Endometrium (tissue), 2 donors: Measurements from ENCODE around the gene PRICKLE2.

Source experiments
- FAIRE-seq: peaks from 2 replicates; lab custom pipeline; 2012; peaks lifted over from hg19 to GRCh38; lab: Jason Lieb, UNC
- donor health status: control.
- donor health status: control.

Gene PRICKLE2

DNA sequence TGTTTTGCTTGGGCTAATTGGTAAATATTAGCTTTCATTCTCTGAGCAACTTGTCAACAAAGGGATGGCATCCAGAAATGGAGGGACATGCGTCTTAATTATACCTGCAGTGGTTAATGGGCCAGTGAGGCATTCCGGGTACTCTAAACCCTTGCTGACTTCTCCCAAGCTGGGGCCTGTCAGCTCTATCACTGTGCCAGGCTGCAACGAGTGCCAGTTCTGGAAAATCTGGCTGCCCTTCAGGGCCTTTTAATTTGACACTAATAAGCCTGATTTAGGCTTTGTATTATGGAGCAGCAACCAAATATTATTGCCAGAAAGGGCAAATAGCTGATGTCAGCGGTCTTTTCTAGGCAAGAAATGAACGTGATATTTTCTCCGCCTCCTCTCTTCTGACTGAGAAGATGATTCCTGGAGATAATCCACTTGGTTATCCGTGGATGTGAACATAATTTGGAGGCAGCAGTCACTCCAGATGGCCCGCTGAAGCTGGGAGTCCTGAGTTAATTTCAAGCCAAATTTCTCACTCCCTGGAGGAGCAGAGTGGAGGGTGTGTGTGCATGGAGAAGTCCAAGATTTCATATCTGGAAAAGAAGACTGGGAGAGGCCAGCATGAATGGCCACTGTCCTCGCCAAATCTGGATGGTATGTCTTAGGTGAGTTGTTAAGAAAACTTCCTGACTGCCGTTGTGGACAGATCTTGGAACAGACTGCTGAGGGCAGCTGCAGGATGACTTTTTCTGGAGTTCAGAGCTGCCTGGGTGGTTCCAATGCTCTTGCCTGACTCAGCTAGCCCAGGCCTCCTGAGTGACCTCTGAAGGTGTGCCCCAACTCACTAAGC lies 157.5 kb downstream of the PRICKLE2 start:
- FAIRE-seq, result no peak

- no peak for FAIRE-seq
These were observed 160.5 kb downstream of the PRICKLE2 start for GRCh38 chr3:64064804-64065203.

DNA sequence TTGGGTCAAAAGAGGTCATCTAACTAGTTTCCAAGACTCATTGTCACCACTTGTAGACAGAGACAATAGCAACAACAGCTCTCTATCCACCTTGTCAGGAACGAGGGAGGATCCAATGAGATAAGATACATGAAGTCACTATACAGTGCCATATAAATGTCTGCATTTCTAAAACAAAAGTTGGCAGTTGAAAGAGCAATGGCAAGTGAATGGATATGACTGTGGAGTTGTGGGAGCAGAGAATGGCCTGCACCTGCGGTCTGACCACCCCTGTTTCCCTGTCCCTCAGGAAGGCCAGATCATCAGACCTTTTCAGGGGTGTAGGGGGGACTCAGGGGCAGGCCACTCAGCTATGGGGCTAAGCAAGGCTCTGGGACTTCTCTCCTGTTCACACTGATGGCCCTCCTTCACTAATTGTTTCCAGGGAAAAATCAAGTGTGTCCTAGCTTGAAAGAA lies 161.3 kb downstream of the PRICKLE2 start:
- FAIRE-seq, result no peak

- no peak for FAIRE-seq
These were observed 161.9 kb downstream of the PRICKLE2 start for GRCh38 chr3:64063207-64063982.

DNA sequence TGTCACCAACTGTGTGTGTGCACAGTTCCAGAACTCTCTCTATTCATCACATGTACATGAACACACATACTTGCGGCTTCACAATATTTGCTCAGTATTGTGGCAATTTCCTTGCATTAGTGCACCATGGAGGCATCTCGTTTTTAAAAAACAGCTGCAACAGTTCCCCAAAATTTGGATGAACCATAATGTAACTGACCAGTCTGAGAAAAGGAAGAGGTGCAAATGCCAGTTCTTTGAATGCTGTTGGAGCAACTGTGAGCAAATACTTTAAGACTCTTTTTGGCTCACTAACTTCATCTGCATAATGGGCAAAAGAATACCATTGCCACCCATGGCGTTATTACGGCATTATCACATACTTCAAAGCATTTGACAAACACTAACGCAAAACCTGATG lies 163.6 kb downstream of the PRICKLE2 start:
- FAIRE-seq, result no peak

GRCh38 chr3:64059484-64060175 lies 165.6 kb downstream of the PRICKLE2 start:
- FAIRE-seq, result no peak

DNA sequence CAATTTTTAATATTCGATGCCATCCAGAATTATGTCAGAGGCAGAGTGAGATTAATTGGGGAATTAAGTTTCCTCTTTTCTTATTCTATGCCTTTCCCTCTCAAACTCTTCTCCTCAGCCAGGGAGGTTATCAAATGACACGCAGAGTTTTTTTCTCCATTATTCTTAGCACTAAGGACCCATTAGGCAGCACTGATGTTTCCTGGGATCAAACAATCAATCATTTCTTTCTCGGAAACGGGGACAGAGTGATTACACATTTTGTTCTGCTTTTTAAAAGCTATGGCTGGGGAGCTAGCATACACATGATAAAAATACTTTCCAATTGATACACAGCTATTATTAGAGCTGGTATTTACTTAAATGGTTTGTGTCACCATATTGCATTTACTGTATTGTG lies 166.7 kb downstream of the PRICKLE2 start:
- no peak for FAIRE-seq

DNA sequence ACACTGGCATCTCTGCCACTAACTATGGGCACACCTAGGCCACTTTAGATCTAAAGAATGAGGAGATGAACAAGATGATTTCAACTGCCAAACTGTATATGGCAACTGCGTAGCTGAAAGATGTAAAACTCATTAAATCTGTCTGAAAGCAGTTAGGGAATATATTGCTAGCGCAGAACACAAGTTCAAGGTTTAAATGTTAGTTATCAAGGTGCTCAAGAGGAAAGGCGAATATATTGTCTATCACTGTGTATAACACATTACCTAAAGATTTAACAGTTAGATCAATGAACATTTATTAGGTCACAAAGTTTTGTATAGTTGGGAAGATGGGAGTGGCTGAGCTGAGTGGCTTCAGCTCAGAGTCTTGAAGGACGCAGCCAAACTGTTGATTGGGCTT lies 168.0 kb downstream of the PRICKLE2 start:
- no peak for FAIRE-seq

DNA sequence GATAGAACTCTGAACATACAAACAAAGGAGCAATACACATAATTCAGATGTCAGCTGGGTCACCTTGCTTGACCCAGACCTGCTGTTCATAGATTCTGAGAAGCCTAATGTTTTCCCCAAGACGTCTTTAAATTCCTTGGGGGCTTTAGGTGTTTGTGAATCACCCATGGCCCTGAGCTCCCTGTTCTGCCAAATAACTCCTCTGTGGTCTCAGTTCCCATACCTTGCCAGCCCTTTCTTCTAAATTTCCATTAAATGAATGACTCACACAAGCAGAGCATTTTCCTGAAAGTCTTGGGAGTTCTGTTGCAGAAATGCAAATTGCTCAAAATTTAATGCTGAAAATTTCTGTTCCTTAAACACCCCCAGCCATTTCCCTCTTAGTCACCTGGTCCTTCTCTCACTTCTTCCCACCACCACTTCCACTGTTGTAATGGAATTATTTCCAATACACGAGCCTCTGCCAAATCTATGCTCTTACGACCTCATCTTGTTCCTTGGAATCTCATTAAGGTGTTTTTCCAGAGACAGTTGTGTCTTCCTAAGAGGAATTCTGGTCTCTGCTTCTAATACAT lies 168.6 kb downstream of the PRICKLE2 start:
- FAIRE-seq, result no peak

DNA sequence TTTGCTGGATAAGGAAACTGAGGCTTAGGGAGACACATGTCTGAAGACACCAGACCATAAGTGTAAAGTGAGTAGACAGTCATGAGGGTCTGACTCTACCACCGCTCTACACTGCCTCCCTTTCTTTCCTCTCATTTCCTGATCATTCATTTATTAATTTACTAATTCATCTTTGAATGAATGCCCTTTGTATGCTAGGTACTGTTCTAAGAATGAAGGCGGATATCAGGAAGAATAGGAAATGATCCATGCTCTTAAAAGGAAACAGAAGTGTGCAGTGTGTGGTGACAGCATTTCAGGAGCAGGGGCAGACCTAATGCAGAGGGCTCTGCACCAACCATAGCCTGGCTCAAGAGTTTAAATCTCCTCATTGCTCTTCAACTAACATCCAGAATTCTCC lies 170.2 kb downstream of the PRICKLE2 start:
- FAIRE-seq, result no peak

GRCh38 chr3:64054488-64054887 lies 170.8 kb downstream of the PRICKLE2 start:
- no peak for FAIRE-seq

DNA sequence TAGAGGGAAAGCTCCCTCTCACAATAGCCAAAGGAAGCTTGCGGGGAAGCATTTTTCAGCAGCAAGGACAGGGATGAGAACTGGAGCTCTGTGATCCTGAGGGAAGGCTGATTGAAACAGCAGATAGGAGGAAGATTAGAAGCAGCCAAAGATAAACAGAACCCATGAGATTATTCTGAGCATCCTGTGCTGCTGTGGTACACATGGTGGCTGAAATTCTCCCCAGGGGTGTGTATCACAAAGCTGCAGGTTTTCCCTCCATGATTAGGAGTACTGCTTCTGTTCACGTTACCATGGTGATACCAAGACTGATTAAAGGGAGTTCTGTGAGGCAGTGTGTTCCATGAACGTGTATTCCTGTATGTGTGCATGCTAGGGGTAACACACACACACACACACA lies 171.7 kb downstream of the PRICKLE2 start:
- FAIRE-seq, result no peak

DNA sequence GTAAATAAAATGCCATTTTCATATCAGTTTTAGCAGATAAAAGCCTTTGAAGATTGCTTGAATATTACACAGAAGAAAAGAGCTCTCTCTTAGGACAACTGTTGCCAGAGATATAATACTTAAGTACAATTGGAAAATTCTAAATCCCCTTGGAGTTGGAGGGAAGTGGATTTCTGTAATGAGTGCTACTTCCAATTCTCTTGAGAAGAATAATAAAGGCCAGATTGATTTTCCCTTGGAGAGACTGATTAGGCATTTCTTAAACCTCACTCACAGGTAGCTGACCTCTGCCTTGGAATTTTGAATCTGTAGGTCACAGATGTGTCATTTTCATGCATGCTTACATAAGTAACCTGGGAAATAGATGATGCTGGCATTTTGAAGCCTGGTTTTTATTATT lies 172.1 kb downstream of the PRICKLE2 start:
- FAIRE-seq, result no peak

- no peak for FAIRE-seq
These were observed 175.4 kb downstream of the PRICKLE2 start for GRCh38 chr3:64049832-64050231.

GRCh38 chr3:64049136-64049535 lies 176.1 kb downstream of the PRICKLE2 start:
- no peak for FAIRE-seq

- FAIRE-seq, result no peak
These were observed 176.6 kb downstream of the PRICKLE2 start for GRCh38 chr3:64048631-64049061.

GRCh38 chr3:64047787-64048186 lies 177.5 kb downstream of the PRICKLE2 start:
- no peak for FAIRE-seq

- no peak for FAIRE-seq
These were observed 178.2 kb downstream of the PRICKLE2 start for GRCh38 chr3:64046996-64047594.

GRCh38 chr3:64046592-64046991 lies 178.7 kb downstream of the PRICKLE2 start:
- no peak for FAIRE-seq

GRCh38 chr3:64042952-64043351 lies 182.3 kb downstream of the PRICKLE2 start:
- no peak for FAIRE-seq
